Ovary (tissue), 9 donors: ENCODE measurements around the gene GMPR. TPM values are rescaled to one million over a fixed set of nuclear protein-coding genes. Genes with fewer than 3 reads are reported as not detected.

Source experiments
- DNase-seq, 5 donors: peaks; one replicate each; pipeline ENCODE4 v3.0.0-alpha.2; 2019 to 2020
- H3K27ac ChIP-seq, 2 donors: fragments of 200-600 bp; one replicate each; pipeline versions ENCODE4 v1.5.1 to v1.8.0; 2019 to 2022
- H3K27me3 ChIP-seq: fragments of 200-600 bp; one replicate; pipeline ENCODE4 v1.8.0; 2022
- H3K36me3 ChIP-seq: fragments of 200-600 bp; sonication (generic); one replicate; pipeline ENCODE4 v1.5.1; 2019
- H3K4me1 ChIP-seq: one replicate; pipeline ENCODE4 v1.8.1; 2013; ENCODE audit warnings: mild to moderate bottlenecking, moderate library complexity; ENCODE audit not compliant: insufficient read depth
- H3K4me3 ChIP-seq: fragments of 200-600 bp; sonication (generic); one replicate; pipeline ENCODE4 v1.5.1; 2017
- H3K9me3 ChIP-seq, 2 donors: fragments of 200-600 bp in 1 of 2; sonication (generic) in 1 of 2; one replicate each; pipeline versions ENCODE4 v1.5.1 to v1.8.1; 2013 to 2019; ENCODE audit warnings: mild to moderate bottlenecking in 1 of 2, moderate library complexity in 1 of 2
- CTCF ChIP-seq, 3 donors: fragments of 450-650 bp in 2 of 3; fragments of 200-600 bp in 1 of 3; IDR thresholded peaks; one replicate each; pipeline versions ENCODE4 v1.5.1 to v1.8.0; 2016 to 2022; ENCODE audit warnings: antibody characterized with exemption in 3 of 3, mild to moderate bottlenecking in 1 of 3
- EP300 ChIP-seq: sonication (generic); formaldehyde crosslinking; IDR thresholded peaks from one replicate; pipeline ENCODE4 v1.6.1; 2017; ENCODE audit warnings: antibody characterized with exemption
- POLR2A ChIP-seq: fragments of 450-650 bp; IDR thresholded peaks from one replicate; pipeline ENCODE4 v1.6.1; 2017; ENCODE audit warnings: antibody characterized with exemption, mild to moderate bottlenecking, moderate library complexity
- WGBS, 3 donors: extraction: QIAGEN DNeasy Blood & Tissue Kit in 1 of 3; methylation state at CpG; one replicate each; pipeline versions ENCODE4 v1.1.5 to v1.1.7; 2013 to 2017; 5-methylcytosine and 5-hydroxymethylcytosine counted together
- intact Hi-C, 4 donors: fragments of 100-400 bp; cut with DNase I; formaldehyde crosslinking; loops; one replicate each; pipeline versions ENCODE4 v1.11.0 to v1.15.1; 2022 to 2023
- polyA plus RNA-seq, 2 donors: library from polyadenylated mRNA; stranded (reverse); fragments of 200-250 nt in 1 of 2; fragments of 350-450 nt in 1 of 2; fragmentation: Illumina TruSeq in 1 of 2; extraction: RNeasy Lipid Tissue Mini Kit (QIAGEN cat#74804) in 1 of 2; gene quantifications; one replicate each; pipeline ENCODE4 v1.2.3, GENCODE V29; 2013 to 2014
- total RNA-seq, 7 donors: library from RNA; depleted of rRNA in 2 of 7; stranded (reverse); fragments of >200 nt in 2 of 7; fragmentation: NEBNext Ultra II Directional in 3 of 7; extraction: Animal tissue kit (Norgen Biotek cat#: 25700) in 3 of 7; gene quantifications; one replicate each; pipeline versions ENCODE4 v1.1.0 to v1.2.4, GENCODE V29; 2016 to 2023
- donor health status: DM: no; HTN: no; CAD: no; lungs with moderate emphysema.
- donor health status: DM: no; HTN: no; CAD: no.
- donor health status: Bipolar disorder and iron deficiency.
- donor health status: DM: yes; HTN: yes; CAD: no.
- donor health status: DM: no; HTN: no; CAD: no.
- donor health status: DM: yes; HTN: yes; CAD: no.

The GMPR gene
- total and polyA plus RNA-seq, 9 donors, result 18.6 to 50.2 (median 35.1) TPM

- Histone ChIP-seq H3K36me3 (no peaks in the 10 kb centered on the region), H3K27me3 (no peaks in the 10 kb centered on the region), H3K9me3 (no peaks in the 10 kb centered on the region), H3K27ac (no peak overlapping the region), H3K4me1 (peaks cover 3% of the 10 kb centered on the region), H3K4me3 (no peak overlapping the region)
- no peak for DNase-seq
- 56 to 73% (median 70%) methylated on average over 2 of the region's 2 CpGs for WGBS, 3 donors
- no peak for TF ChIP-seq POLR2A
- TF ChIP-seq CTCF (IDR thresholded peaks at IDR 0.05), result no peak
- no peak for TF ChIP-seq EP300
- intact Hi-C loops, result loop anchor here in 1 of 4 donors (10.0 kb wide), 1 partner anchor 99 kb away; no protein-coding TSS in a partner anchor
These were observed 85.8 kb downstream of the GMPR start for GRCh38 chr6:16324184-16324583.

GRCh38 chr6:16324606-16325225 lies 86.3 kb downstream of the GMPR start:
- peaks cover 3% of the 10 kb centered on the region for H3K4me1 ChIP-seq
- intact Hi-C loops, result loop anchor here in 2 of 4 donors (5.0 to 10.0 kb wide), 2 partner anchors 100 to 438 kb away; partner anchors contain the start of gene ATXN1 (in 1 of the 2)
- H3K36me3 ChIP-seq, result no peaks in the 10 kb centered on the region
- no peaks in the 10 kb centered on the region for H3K27me3 ChIP-seq
- TF ChIP-seq POLR2A, result no peak
- TF ChIP-seq EP300, result no peak
- no peak for TF ChIP-seq CTCF (IDR thresholded peaks at IDR 0.05)
- H3K27ac ChIP-seq, result no peak overlapping the region
- no peaks in the 10 kb centered on the region for H3K9me3 ChIP-seq
- WGBS, 3 donors, result 57 to 63% (median 60%) methylated on average over 7 of the region's 7 CpGs
- H3K4me3 ChIP-seq, result no peak overlapping the region
- no peak for DNase-seq

- 96 to 98% (median 97%) methylated on average over 22 of the region's 22 CpGs for WGBS, 3 donors
- DNase-seq, result peak in 1 of 5 donors; percentile 15
These were observed 88.1 kb downstream of the GMPR start for GRCh38 chr6:16326531-16326930.

More at GRCh38 chr6:16326531-16326930, 88.1 kb downstream of the GMPR start:
- H3K36me3 ChIP-seq, result no peaks in the 10 kb centered on the region
- H3K4me1 ChIP-seq, result no peaks in the 10 kb centered on the region
- intact Hi-C loops, result loop anchor here in 2 of 4 donors (5.0 to 10.0 kb wide), 2 partner anchors 102 to 436 kb away; partner anchors contain the start of gene ATXN1 (in 1 of the 2)
- no peaks in the 10 kb centered on the region for H3K27me3 ChIP-seq
- no peak overlapping the region for H3K4me3 ChIP-seq
- no peak for TF ChIP-seq EP300
- TF ChIP-seq POLR2A, result no peak
- no peak for TF ChIP-seq CTCF (IDR thresholded peaks at IDR 0.05)
- H3K27ac ChIP-seq, result no peak overlapping the region
- H3K9me3 ChIP-seq, result no peaks in the 10 kb centered on the region
